Spleen (tissue), 11 donors: ENCODE data around the gene VENTX. TPM values are rescaled to one million over a fixed set of nuclear protein-coding genes. Genes with fewer than 3 reads are reported as not detected.

ENCODE experiments used
- DNase-seq: peaks from one replicate; pipeline ENCODE4 v3.0.0-alpha.2; 2020
- H3K27ac ChIP-seq, 8 donors: fragments of 200-600 bp; sonication (generic) in 7 of 8; 1 replicate in 4 of 8; 2 replicates in 4 of 8; pipeline versions ENCODE4 v1.5.0 to v1.8.0; 2016 to 2021; ENCODE audit warnings: inconsistent platforms in 4 of 8, mild to moderate bottlenecking in 4 of 8, moderate library complexity in 1 of 8
- H3K27me3 ChIP-seq, 7 donors: fragments of 200-600 bp; sonication (generic) in 6 of 7; replicated peaks in 1 of 7; 1 replicate in 4 of 7; 2 replicates in 3 of 7; pipeline versions ENCODE4 v1.5.0 to v1.8.0; 2016 to 2021; ENCODE audit warnings: inconsistent platforms in 3 of 7, mild to moderate bottlenecking in 1 of 7
- H3K36me3 ChIP-seq, 6 donors: fragments of 200-600 bp; sonication (generic) in 5 of 6; 1 replicate in 4 of 6; 2 replicates in 2 of 6; pipeline versions ENCODE4 v1.5.0 to v1.8.0; 2016 to 2021; ENCODE audit warnings: inconsistent platforms in 2 of 6
- H3K4me1 ChIP-seq, 6 donors: fragments of 200-600 bp; sonication (generic) in 5 of 6; 1 replicate in 3 of 6; 2 replicates in 3 of 6; pipeline versions ENCODE4 v1.5.0 to v1.8.0; 2016 to 2021; ENCODE audit warnings: inconsistent platforms in 3 of 6
- H3K4me3 ChIP-seq, 8 donors: fragments of 200-600 bp; sonication (generic) in 7 of 8; 1 replicate in 4 of 8; 2 replicates in 4 of 8; pipeline versions ENCODE4 v1.5.0 to v1.8.0; 2016 to 2021; ENCODE audit warnings: inconsistent platforms in 4 of 8, mild to moderate bottlenecking in 4 of 8, moderate library complexity in 2 of 8
- H3K9me3 ChIP-seq, 8 donors: fragments of 200-600 bp; sonication (generic) in 7 of 8; 1 replicate in 4 of 8; 2 replicates in 4 of 8; pipeline versions ENCODE4 v1.5.0 to v1.8.0; 2016 to 2021; ENCODE audit warnings: inconsistent platforms in 4 of 8
- CTCF ChIP-seq, 11 experiments: fragments of 200-600 bp in 7 of 11; fragments of 450-650 bp in 4 of 11; sonication (generic) in 4 of 11; IDR thresholded peaks in 8 of 11; conservative IDR thresholded peaks in 3 of 11; 1 replicate in 7 of 11; 2 replicates in 4 of 11; pipeline versions ENCODE4 v1.4.0 to v1.8.0; 2016 to 2021; ENCODE audit warnings: antibody characterized with exemption in 11 of 11, inconsistent platforms in 4 of 11, mild to moderate bottlenecking in 1 of 11
- POLR2A ChIP-seq, 3 donors: fragments of 450-650 bp; IDR thresholded peaks; one replicate each; pipeline ENCODE4 v1.5.1; 2017; ENCODE audit warnings: antibody characterized with exemption in 3 of 3, mild to moderate bottlenecking in 1 of 3
- POLR2AphosphoS5 ChIP-seq, 3 donors: sonication (generic); formaldehyde crosslinking; IDR thresholded peaks; one replicate each; pipeline ENCODE4 v1.5.1; 2017; ENCODE audit warnings: antibody characterized with exemption in 3 of 3
- WGBS, 5 donors: extraction: QIAGEN DNeasy Blood & Tissue Kit in 3 of 5; methylation state at CpG; one replicate each; pipeline versions ENCODE4 v1.1.5 to v1.1.7; 2013 to 2018; 5-methylcytosine and 5-hydroxymethylcytosine counted together
- intact Hi-C: fragments of 100-400 bp; cut with DNase I; formaldehyde crosslinking; loops from one replicate; pipeline ENCODE4 v1.15.0; 2023; ENCODE audit warnings: low total_unique reads
- polyA plus RNA-seq, 3 donors: library from polyadenylated mRNA; stranded (reverse); fragments of 200-250 nt; gene quantifications; one replicate each; pipeline ENCODE4 v1.2.1, GENCODE V29; 2013
- total RNA-seq, 7 donors: library from RNA; depleted of rRNA in 3 of 7; stranded (reverse); fragments of >200 nt in 3 of 7; fragmentation: NEBNext Ultra II Directional in 4 of 7; extraction: Animal tissue kit (Norgen Biotek cat#: 25700) in 4 of 7; gene quantifications; one replicate each; pipeline versions ENCODE4 v1.1.0 to v1.2.1, GENCODE V29; 2016 to 2021
- donor health status: healthy with polysubstance abuse.
- donor health status: DM: no; HTN: no; CAD: no; lungs with moderate emphysema.
- donor health status: DM: no; HTN: no; CAD: no.
- donor health status: Bipolar disorder and iron deficiency.
- donor health status: healthy.
- donor health status: DM: no; HTN: no; CAD: no.
- donor health status: DM: yes; HTN: yes; CAD: no.

Gene VENTX
- total and polyA plus RNA-seq, 10 donors: 0.76 to 10.4 (median 3.2) TPM

GRCh38 chr10:133216776-133217175 lies 20.9 kb upstream of the VENTX start:
- TF ChIP-seq CTCF (IDR thresholded peaks at IDR 0.05 in 8 of 11, conservative IDR thresholded peaks at IDR 0.05 in 3 of 11) (no peak), POLR2A (IDR thresholded peaks at IDR 0.05) (no peak), POLR2AphosphoS5 (IDR thresholded peaks at IDR 0.05) (no peak)
- H3K4me1 ChIP-seq: no peaks in the 10 kb centered on the region
- H3K36me3 ChIP-seq: no peaks in the 10 kb centered on the region
- H3K27ac ChIP-seq: no peak overlapping the region
- no peak for DNase-seq
- no peaks in the 10 kb centered on the region for H3K9me3 ChIP-seq
- no peak overlapping the region for H3K4me3 ChIP-seq
- intact Hi-C loops: no loop called here
- 80 to 88% (median 83%) methylated on average over 26 of the region's 26 CpGs for WGBS, 5 donors
- peaks cover 0 to 72% (median 15%) of the 10 kb centered on the region in 7 donors for H3K27me3 ChIP-seq

- no peak for TF ChIP-seq POLR2AphosphoS5 (IDR thresholded peaks at IDR 0.05)
- TF ChIP-seq CTCF (IDR thresholded peaks at IDR 0.05 in 8 of 11, conservative IDR thresholded peaks at IDR 0.05 in 3 of 11): no peak
- Histone ChIP-seq H3K4me1 (no peaks in the 10 kb centered on the region), H3K4me3 (no peak overlapping the region), H3K36me3 (no peaks in the 10 kb centered on the region), H3K27me3 (peaks cover 0 to 63% (median 15%) of the 10 kb centered on the region in 7 donors), H3K27ac (no peak overlapping the region), H3K9me3 (no peaks in the 10 kb centered on the region)
- no peak for DNase-seq
- 81 to 92% (median 87%) methylated on average over 20 to 25 of the region's 25 CpGs for WGBS, 5 donors
- intact Hi-C loops: no loop called here
Observed at GRCh38 chr10:133217800-133218589, 19.7 kb upstream of the VENTX start.

- TF ChIP-seq POLR2A (IDR thresholded peaks at IDR 0.05): no peak
- TF ChIP-seq POLR2AphosphoS5 (IDR thresholded peaks at IDR 0.05): no peak
- no peak for TF ChIP-seq CTCF (IDR thresholded peaks at IDR 0.05 in 8 of 11, conservative IDR thresholded peaks at IDR 0.05 in 3 of 11)
- no peak overlapping the region for H3K4me3 ChIP-seq
- intact Hi-C loops: no loop called here
- no peak overlapping the region for H3K27ac ChIP-seq
- WGBS, 5 donors: 76 to 83% (median 82%) methylated on average over 13 to 20 of the region's 20 CpGs
- DNase-seq: no peak
- H3K4me1 ChIP-seq: no peaks in the 10 kb centered on the region
- no peaks in the 10 kb centered on the region for H3K9me3 ChIP-seq
- peaks cover 0 to 56% (median 15%) of the 10 kb centered on the region in 7 donors for H3K27me3 ChIP-seq
- H3K36me3 ChIP-seq: no peaks in the 10 kb centered on the region
Observed at GRCh38 chr10:133218891-133219290, 18.8 kb upstream of the VENTX start.

- no peak for DNase-seq
Observed at GRCh38 chr10:133219782-133220181, 17.9 kb upstream of the VENTX start.

More at GRCh38 chr10:133219782-133220181, 17.9 kb upstream of the VENTX start:
- Histone ChIP-seq H3K4me1 (no peaks in the 10 kb centered on the region), H3K9me3 (no peaks in the 10 kb centered on the region), H3K27ac (no peak overlapping the region), H3K27me3 (peaks cover 0 to 56% (median 15%) of the 10 kb centered on the region in 7 donors), H3K4me3 (no peak overlapping the region), H3K36me3 (no peaks in the 10 kb centered on the region)
- WGBS, 5 donors: 16 to 34% (median 23%) methylated on average over 10 to 28 of the region's 28 CpGs
- intact Hi-C loops: no loop called here
- TF ChIP-seq POLR2AphosphoS5 (IDR thresholded peaks at IDR 0.05) (no peak), CTCF (IDR thresholded peaks at IDR 0.05 in 8 of 11, conservative IDR thresholded peaks at IDR 0.05 in 3 of 11) (no peak), POLR2A (IDR thresholded peaks at IDR 0.05) (no peak)
